Skeletal muscle satellite cell (primary cell): Measurements from ENCODE around the gene NRF1.
"Not testable (repeated sequence)": the region's sequence is repeated elsewhere in the genome, so short reads cannot be mapped to it uniquely, and the experiment has no call there.

ENCODE experiments used
- H3K27me3 ChIP-seq: 2 replicates; pipeline ENCODE4 v1.7.0; 2013; ENCODE audit warnings: low read length; ENCODE audit not compliant: control insufficient read depth, insufficient read depth
- H3K36me3 ChIP-seq: 2 replicates; pipeline ENCODE4 v1.7.0; 2013; ENCODE audit warnings: mild to moderate bottlenecking, control low read depth, low read length; ENCODE audit not compliant: insufficient read depth
- H3K4me1 ChIP-seq: 2 replicates; pipeline ENCODE4 v1.7.0; 2013; ENCODE audit warnings: low read length; ENCODE audit not compliant: control insufficient read depth, insufficient read depth
- H3K4me2 ChIP-seq: 2 replicates; pipeline ENCODE4 v1.7.0; 2013; ENCODE audit warnings: mild to moderate bottlenecking, low read length
- H3K4me3 ChIP-seq: 2 replicates; pipeline ENCODE4 v1.7.0; 2013; ENCODE audit warnings: low read length
- H3K9ac ChIP-seq: 2 replicates; pipeline ENCODE4 v1.7.0; 2013; ENCODE audit warnings: mild to moderate bottlenecking, low read depth, low read length, moderate library complexity
- H3K9me3 ChIP-seq: replicated peaks from 2 replicates; pipeline ENCODE4 v1.7.0; 2013; ENCODE audit warnings: mild to moderate bottlenecking, control low read depth, low read length

NRF1 gene

DNA sequence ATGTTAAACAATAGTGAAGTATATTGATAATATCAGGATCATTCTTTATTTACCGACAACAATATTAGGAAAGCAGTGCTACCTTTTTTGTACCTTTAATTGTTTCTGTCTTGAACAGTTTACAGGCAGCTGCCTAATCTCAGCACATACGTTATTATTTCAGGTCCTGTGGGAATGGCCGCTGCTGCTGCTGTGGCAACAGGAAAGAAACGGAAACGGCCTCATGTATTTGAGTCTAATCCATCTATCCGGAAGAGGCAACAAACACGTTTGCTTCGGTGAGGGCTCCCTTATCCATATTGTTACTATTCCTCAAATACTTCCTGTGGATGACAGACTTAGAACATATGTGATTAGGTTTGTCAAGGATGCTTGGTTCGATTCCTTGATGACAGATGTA, 59.7 kb downstream of the NRF1 start:
- H3K9me3 ChIP-seq = peaks cover 6% of the 10 kb centered on the region
- peaks cover 20% of the 10 kb centered on the region for H3K36me3 ChIP-seq
- H3K9ac ChIP-seq = no peak overlapping the region
- no peak overlapping the region for H3K4me3 ChIP-seq
- H3K27me3 ChIP-seq = no peaks in the 10 kb centered on the region
- no peak overlapping the region for H3K4me2 ChIP-seq
- peaks cover 4% of the 10 kb centered on the region for H3K4me1 ChIP-seq

DNA sequence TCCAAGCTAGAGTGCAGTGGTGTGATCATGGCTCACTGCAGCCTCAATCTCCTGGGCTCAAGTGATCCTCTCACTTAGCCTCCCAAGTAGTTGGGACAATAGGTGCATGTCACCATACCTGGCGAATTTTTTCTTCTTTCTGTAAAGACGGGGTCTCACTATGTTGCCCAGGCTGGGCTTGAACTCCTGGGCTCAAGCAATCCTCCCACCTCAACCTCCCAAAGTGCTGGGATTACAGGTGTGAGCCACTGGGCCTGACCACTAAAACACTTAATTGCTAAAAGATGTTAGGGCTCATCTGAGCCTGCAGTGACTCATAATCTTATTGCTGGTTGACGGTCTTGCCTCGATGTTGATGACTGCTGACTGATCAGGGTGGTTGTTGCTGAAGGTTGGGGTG, 63.0 kb downstream of the NRF1 start:
- H3K4me2 ChIP-seq, H3K9ac ChIP-seq, H3K9me3 ChIP-seq, H3K4me1 ChIP-seq, H3K4me3 ChIP-seq, H3K27me3 ChIP-seq: not testable (repeated sequence)
- H3K36me3 ChIP-seq = peaks cover 20% of the 10 kb centered on the region

DNA sequence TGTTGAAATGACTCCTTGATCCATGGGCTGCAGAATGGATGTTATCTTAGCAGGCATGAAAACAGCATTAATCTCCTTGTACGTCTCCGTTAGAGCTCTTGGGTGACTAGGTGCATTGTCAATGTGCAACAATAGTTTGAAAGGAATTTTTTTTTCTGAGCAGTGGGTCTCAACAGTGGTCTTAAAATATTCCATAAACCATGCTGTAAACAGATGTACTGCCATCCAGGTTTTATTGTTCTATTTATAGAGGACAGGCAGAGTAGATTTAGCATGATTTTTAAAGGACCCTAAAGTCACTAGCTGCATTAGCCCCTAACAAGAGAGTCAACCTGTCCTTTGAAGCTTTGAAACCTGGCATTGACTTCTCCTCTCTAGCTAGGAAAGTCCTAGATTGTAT, 64.0 kb downstream of the NRF1 start:
- peaks cover 6% of the 10 kb centered on the region for H3K9me3 ChIP-seq
- H3K9ac ChIP-seq = no peak overlapping the region
- no peak overlapping the region for H3K4me2 ChIP-seq
- H3K27me3 ChIP-seq = no peaks in the 10 kb centered on the region
- H3K4me3 ChIP-seq = no peak overlapping the region
- H3K4me1 ChIP-seq = no peaks in the 10 kb centered on the region
- peaks cover 23% of the 10 kb centered on the region for H3K36me3 ChIP-seq

DNA sequence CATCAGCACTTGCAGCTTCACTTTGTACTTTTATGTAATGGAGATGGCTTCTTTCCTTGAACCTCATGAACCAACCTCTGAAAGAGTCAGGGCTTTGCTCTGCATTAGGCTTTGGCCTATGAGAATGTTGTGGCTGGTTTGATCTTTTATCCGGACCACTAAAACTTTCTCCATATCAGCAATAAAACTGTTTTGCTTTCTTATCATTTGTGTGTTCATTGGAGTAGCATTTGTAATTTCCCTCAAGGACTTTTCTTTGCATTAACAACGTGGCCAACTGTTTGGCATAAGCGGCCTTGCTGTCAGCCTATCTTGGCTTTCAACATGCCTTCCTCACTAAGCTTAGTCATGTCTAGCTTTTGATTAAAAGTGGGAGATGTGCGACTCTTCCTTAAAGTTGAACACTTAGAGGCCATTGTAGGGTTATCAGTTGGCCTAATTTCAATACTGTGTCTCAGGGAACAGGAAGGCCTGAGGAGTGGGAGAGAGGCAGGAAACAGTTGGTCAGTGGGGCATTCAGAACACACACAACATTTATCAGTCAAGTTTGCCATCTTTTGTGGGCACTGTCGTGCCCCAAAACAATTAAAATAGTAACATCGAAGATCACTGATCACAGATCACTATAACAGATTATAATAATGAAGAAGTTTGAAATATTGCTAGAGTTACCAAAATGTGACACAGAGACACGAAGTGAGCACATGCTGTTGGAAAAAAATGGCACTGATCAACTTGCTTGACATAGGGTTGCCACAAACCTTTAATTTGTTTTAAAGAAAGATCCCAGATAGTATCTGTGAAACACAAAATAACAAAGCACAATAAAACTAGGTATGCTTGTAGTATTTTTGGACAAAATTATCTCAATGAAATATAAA, 64.7 kb downstream of the NRF1 start:
- H3K4me2 ChIP-seq = no peak overlapping the region
- H3K27me3 ChIP-seq = no peaks in the 10 kb centered on the region
- peaks cover 24% of the 10 kb centered on the region for H3K36me3 ChIP-seq
- H3K4me3 ChIP-seq = no peak overlapping the region
- no peaks in the 10 kb centered on the region for H3K4me1 ChIP-seq
- peaks cover 6% of the 10 kb centered on the region for H3K9me3 ChIP-seq
- H3K9ac ChIP-seq = no peak overlapping the region

DNA sequence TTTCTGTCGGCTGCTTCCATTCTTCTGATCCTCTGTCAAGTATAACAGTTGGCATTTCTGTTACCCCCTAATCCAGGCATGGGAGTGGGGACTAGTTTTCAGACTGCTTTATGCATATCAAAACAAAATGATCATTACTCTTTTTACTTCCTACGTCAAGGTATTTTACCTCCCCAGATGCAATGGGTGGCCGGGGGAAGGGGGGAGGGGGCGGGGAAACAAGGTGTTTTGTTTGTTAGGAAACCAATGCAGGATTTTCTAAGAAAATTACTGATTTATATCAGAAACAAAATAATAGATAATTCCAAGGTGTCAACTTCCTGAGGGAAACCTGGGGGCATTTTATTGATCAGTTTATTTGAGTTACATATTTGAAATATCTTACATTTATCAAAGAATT, 66.3 kb downstream of the NRF1 start:
- H3K27me3 ChIP-seq = no peaks in the 10 kb centered on the region
- no peaks in the 10 kb centered on the region for H3K4me1 ChIP-seq
- no peak overlapping the region for H3K4me2 ChIP-seq
- no peak overlapping the region for H3K9ac ChIP-seq
- H3K9me3 ChIP-seq = peaks cover 6% of the 10 kb centered on the region
- no peak overlapping the region for H3K4me3 ChIP-seq
- peaks cover 19% of the 10 kb centered on the region for H3K36me3 ChIP-seq

DNA sequence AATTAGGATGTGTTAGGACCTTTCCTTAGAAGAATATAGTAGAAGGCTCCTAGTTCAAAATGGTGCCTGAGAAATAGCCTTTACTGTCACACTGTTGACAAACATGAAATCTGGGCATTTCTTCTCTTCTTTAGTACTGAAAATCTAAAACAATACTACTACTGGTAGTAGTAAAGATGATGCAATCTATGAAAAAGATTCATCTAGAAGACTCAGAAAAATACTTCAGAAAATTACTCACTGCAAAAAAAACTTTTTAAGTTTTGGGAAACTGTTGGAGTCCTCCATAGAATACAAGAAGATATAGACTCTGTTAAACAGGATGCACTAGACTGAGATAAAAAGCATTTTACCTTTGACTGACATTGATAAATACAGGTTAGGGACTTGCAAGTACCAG, 67.1 kb downstream of the NRF1 start:
- Histone ChIP-seq H3K9ac (no peak overlapping the region), H3K4me2 (no peak overlapping the region), H3K27me3 (no peaks in the 10 kb centered on the region), H3K4me1 (no peaks in the 10 kb centered on the region), H3K4me3 (no peak overlapping the region), H3K36me3 (peaks cover 19% of the 10 kb centered on the region), H3K9me3 (peaks cover 6% of the 10 kb centered on the region)

DNA sequence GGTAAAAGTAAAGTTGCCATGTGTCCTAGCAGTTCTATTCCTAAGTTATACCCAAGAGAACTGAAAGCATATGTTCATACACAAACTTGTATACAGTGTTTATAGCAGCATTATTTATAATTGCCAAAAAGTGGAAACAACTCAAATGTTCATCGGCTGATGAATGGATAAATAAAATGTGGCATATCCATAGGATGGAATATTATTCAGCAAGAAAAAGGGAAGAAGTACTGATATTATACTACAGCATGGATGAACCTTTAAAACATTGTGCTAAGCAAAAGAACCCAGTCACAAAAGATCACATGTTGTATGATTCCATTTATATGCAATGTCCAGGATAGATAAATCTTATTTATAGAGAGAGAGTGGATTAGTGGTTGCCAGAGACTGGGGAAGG, 68.9 kb downstream of the NRF1 start:
- H3K27me3 ChIP-seq = no peaks in the 10 kb centered on the region

DNA sequence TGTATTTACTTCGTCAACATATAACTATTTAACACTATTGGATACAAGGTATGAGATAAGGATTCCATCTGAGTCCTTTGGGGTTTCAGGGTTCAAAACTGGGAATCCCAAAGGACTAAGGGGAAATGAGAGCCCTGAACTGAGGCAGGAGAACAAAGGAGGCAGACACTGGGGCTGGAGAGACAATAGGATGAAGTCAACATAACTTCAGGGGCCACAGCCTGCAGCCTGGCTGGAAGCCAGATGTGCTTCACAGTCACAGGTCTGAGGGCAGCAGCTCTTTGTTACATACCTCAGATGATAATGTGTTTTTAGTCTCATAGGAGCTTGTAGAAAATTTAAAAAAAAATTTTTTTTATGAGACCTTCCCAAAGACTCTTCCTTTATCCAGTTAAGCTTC, 73.3 kb downstream of the NRF1 start:
- H3K27me3 ChIP-seq = no peaks in the 10 kb centered on the region
- H3K4me1 ChIP-seq = no peaks in the 10 kb centered on the region
- H3K9ac ChIP-seq = no peak overlapping the region
- H3K4me3 ChIP-seq = no peak overlapping the region
- H3K4me2 ChIP-seq = no peak overlapping the region
- H3K9me3 ChIP-seq = no peaks in the 10 kb centered on the region
- H3K36me3 ChIP-seq = peaks cover 4% of the 10 kb centered on the region

More for the DNA sequence above, 68.9 kb downstream of the NRF1 start:
- H3K4me1 ChIP-seq = no peaks in the 10 kb centered on the region
- no peak overlapping the region for H3K4me3 ChIP-seq
- peaks cover 2% of the 10 kb centered on the region for H3K9me3 ChIP-seq
- H3K4me2 ChIP-seq = no peak overlapping the region
- H3K9ac ChIP-seq = no peak overlapping the region
- H3K36me3 ChIP-seq = peaks cover 7% of the 10 kb centered on the region

DNA sequence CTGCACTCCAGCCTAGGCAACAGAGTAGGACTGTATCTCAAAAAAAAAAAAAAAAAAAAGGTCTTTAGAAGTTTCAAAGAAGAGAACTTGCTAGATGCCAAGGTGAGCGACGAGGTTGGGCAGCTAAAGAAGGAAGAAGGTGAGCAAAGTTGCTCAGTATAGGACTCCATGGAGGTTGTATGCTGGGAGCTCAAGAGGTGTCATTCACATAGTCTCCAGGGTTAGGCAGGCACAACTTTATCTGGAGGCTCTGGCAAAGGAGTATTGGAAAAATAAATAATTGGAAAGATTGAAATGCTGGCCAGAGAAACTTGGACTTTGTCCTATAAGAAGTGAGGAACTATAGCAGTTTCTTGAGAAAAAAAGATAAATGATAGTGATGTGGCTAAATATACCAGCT, 74.5 kb downstream of the NRF1 start:
- Histone ChIP-seq H3K36me3 (peaks cover 6% of the 10 kb centered on the region), H3K4me3 (no peak overlapping the region)

DNA sequence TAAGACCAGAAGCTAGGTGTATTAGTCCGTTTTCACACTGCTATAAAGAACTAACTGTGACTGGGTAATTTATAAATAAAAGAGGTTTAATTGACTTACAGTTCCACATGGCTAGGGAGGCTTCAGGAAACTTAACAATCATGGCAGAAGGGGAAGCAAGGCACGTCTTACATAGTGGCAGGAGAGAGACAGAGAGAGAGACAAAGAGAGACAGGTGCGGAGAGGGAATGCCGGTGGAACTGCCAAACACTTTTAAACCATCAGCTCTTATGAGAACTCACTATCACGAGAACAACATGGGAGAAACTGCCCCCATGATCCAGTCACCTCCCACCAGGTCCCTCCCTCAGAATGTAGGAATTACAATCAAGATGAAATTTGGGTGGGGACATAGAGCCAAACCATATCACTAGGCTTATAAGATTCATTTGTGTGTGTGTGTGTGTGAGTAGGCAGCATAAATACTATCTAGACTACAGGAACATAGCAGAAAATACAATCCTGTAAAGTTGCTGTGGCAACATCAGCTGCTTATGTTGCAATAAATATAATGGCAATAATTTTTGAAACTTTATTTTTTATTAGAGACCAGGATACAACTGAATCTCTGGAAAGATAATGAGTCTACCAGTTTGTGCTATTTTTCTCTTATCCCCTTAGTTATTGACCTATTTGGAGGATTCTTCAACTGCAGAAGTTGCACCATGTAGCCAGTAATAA, 77.1 kb downstream of the NRF1 start:
- H3K4me2 ChIP-seq = no peak overlapping the region
- H3K36me3 ChIP-seq = peaks cover 10% of the 10 kb centered on the region
- H3K4me1 ChIP-seq = peaks cover 9% of the 10 kb centered on the region
- no peaks in the 10 kb centered on the region for H3K27me3 ChIP-seq
- H3K4me3 ChIP-seq = no peak overlapping the region
- no peak overlapping the region for H3K9ac ChIP-seq
- no peaks in the 10 kb centered on the region for H3K9me3 ChIP-seq

More for the DNA sequence above, 74.5 kb downstream of the NRF1 start:
- peaks cover 9% of the 10 kb centered on the region for H3K4me1 ChIP-seq
- no peaks in the 10 kb centered on the region for H3K9me3 ChIP-seq
- no peak overlapping the region for H3K9ac ChIP-seq
- no peaks in the 10 kb centered on the region for H3K27me3 ChIP-seq
- H3K4me2 ChIP-seq = no peak overlapping the region

DNA sequence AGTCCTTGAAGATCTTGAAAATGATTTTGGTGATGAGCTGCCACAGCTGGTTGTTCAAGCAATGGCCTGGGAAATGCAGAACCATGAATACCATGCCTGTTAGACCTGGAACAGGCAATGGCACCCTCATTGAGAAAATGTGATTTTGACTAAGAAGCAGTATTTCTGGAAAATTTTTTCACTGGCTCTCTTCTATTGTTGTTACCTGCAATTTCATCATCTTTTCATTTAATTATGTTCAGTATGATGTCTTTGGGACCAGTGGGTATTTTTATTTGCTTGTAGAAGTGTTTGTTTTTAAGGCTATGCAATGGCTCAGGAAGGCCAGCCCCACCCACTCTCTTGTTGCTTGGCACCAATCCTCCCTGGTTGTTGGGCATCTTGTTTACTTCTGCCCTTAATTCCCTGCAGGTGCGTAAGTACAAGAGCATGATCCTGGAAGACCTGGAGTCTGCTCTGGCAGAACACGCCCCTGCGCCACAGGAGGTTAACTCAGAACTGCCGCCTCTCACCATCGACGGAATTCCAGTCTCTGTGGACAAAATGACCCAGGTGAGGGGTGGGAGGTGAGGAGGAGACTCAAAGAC, 78.6 kb downstream of the NRF1 start:
- Histone ChIP-seq H3K27me3 (no peaks in the 10 kb centered on the region), H3K4me2 (no peak overlapping the region), H3K4me3 (no peak overlapping the region), H3K36me3 (peaks cover 13% of the 10 kb centered on the region), H3K9ac (no peak overlapping the region), H3K4me1 (peaks cover 9% of the 10 kb centered on the region), H3K9me3 (no peaks in the 10 kb centered on the region)
